ENCODE measurements around the gene MLYCD. TPM values are rescaled to one million over a fixed set of nuclear protein-coding genes. Genes with fewer than 3 reads are reported as not detected.

MLYCD gene
- total RNA-seq, 1 donor from 2014 or later = 10.8 TPM

GRCh38 chr16:83961591-83961990 lies 62.7 kb downstream of the MLYCD start:
- no peaks in the 10 kb centered on the region for H3K36me3 Mint-ChIP-seq (ENCODE audit: low read depth)
- POLR2A ChIA-PET = interaction anchor here (0.6 kb wide), 1 partner anchor 35 kb away, joined by 3 read pairs; no protein-coding TSS in a partner anchor
- no peak overlapping the region for H3K4me3 Mint-ChIP-seq
- H3K9me3 Mint-ChIP-seq = no peaks in the 10 kb centered on the region
- no peak for ATAC-seq (ENCODE audit: low read depth)
- CTCF ChIA-PET = no interaction called here
- intact Hi-C loops (cut with micrococcal nuclease) = no loop called here
- no peaks in the 10 kb centered on the region for H3K4me1 Mint-ChIP-seq
- no peak overlapping the region for H3K27ac Mint-ChIP-seq
- no peak for TF ChIP-seq CTCF (IDR thresholded peaks at IDR 0.05)
- DNase-seq = no peak
- H3K27me3 Mint-ChIP-seq = peaks cover 2% of the 10 kb centered on the region

- DNase-seq = no peak
- no peak for TF ChIP-seq CTCF (IDR thresholded peaks at IDR 0.05)
- Mint-ChIP-seq H3K9me3 (no peaks in the 10 kb centered on the region), H3K4me3 (no peak overlapping the region), H3K4me1 (peaks cover 2% of the 10 kb centered on the region), H3K36me3 (ENCODE audit: low read depth) (no peaks in the 10 kb centered on the region), H3K27ac (no peak overlapping the region), H3K27me3 (peaks cover 3% of the 10 kb centered on the region)
- ChIA-PET POLR2A (no interaction called here), CTCF (interaction anchor here (1.6 kb wide), 1 partner anchor 10 kb away, joined by 3 read pairs; no protein-coding TSS in a partner anchor)
- intact Hi-C loops (cut with micrococcal nuclease) = no loop called here
- ATAC-seq (ENCODE audit: low read depth) = no peak
Measured at GRCh38 chr16:83963277-83964119, 64.6 kb downstream of the MLYCD start.

DNA sequence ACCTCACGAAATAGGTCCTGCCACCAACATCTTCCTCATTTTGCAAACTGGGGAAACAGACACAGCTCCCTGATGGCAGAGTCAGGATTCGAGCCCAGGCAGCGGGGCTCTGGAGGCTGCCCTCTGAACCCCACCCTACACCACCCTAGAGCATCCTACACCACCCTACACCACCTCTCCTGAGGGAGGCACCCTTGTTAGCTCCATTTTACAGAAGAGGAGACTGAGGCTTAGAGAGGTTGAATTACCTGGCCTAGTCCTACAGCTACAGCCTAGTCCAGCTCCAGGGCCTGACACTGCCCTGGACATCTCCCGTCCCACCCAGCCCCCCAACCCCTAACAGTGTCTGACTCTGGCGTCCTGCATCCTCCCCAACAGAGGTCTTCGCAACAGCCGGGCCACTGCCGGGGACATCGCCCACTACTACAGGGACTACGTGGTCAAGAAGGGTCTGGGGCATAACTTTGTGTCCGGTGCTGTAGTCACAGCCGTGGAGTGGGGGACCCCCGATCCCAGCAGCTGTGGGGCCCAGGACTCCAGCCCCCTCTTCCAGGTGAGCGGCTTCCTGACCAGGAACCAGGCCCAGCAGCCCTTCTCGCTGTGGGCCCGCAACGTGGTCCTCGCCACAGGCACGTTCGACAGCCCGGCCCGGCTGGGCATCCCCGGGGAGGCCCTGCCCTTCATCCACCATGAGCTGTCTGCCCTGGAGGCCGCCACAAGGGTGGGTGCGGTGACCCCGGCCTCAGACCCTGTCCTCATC lies 65.9 kb downstream of the MLYCD start:
- no peak overlapping the region for H3K27ac Mint-ChIP-seq
- intact Hi-C loops (cut with micrococcal nuclease) = no loop called here
- CTCF ChIA-PET = no interaction called here
- no peak overlapping the region for H3K4me3 Mint-ChIP-seq
- H3K4me1 Mint-ChIP-seq = peaks cover 5% of the 10 kb centered on the region
- no peak for TF ChIP-seq CTCF (IDR thresholded peaks at IDR 0.05)
- no peak for ATAC-seq (ENCODE audit: low read depth)
- no peaks in the 10 kb centered on the region for H3K36me3 Mint-ChIP-seq (ENCODE audit: low read depth)
- peaks cover 9% of the 10 kb centered on the region for H3K27me3 Mint-ChIP-seq
- POLR2A ChIA-PET = no interaction called here
- DNase-seq = no peak
- H3K9me3 Mint-ChIP-seq = no peaks in the 10 kb centered on the region

DNA sequence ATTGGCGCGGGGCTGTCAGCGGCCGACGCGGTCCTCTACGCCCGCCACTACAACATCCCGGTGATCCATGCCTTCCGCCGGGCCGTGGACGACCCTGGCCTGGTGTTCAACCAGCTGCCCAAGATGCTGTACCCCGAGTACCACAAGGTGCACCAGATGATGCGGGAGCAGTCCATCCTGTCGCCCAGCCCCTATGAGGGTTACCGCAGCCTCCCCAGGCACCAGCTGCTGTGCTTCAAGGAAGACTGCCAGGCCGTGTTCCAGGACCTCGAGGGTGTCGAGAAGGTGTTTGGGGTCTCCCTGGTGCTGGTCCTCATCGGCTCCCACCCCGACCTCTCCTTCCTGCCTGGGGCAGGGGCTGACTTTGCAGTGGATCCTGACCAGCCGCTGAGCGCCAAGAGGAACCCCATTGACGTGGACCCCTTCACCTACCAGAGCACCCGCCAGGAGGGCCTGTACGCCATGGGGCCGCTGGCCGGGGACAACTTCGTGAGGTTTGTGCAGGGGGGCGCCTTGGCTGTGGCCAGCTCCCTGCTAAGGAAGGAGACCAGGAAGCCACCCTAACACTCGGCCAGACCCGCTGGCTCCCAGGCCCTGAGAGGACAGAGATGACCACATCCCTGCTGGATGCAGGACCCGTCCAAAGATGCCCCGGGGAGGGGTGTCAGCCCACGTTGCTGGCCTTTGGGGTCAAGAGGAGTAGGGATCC lies 66.7 kb downstream of the MLYCD start:
- no peak for TF ChIP-seq CTCF (IDR thresholded peaks at IDR 0.05)

More for the DNA sequence above, 66.7 kb downstream of the MLYCD start:
- ChIA-PET POLR2A (no interaction called here), CTCF (no interaction called here)
- ATAC-seq (ENCODE audit: low read depth) (no peak), DNase-seq (no peak)
- Mint-ChIP-seq H3K9me3 (no peaks in the 10 kb centered on the region), H3K27me3 (peaks cover 14% of the 10 kb centered on the region), H3K4me3 (no peak overlapping the region), H3K36me3 (ENCODE audit: low read depth) (no peaks in the 10 kb centered on the region), H3K27ac (no peak overlapping the region), H3K4me1 (peaks cover 5% of the 10 kb centered on the region)
- intact Hi-C loops (cut with micrococcal nuclease) = no loop called here

Data from activated B cell treated with CpG ODN at 0.5 μM for 24 hours (primary cell).